H9 (cell line): ENCODE measurements around the gene TSPAN9. TPM values are rescaled to one million over a fixed set of nuclear protein-coding genes. Genes with fewer than 3 reads are reported as not detected.

Experiments used
- DNase-seq: peaks from one replicate; pipeline ENCODE4 v3.0.0-alpha.2; 2017
- H2AFZ ChIP-seq: one replicate; pipeline ENCODE4 v1.6.1; 2013; ENCODE audit warnings: mild to moderate bottlenecking, low read length, control low read depth, moderate library complexity
- H2AK5ac ChIP-seq: 2 replicates; pipeline ENCODE4 v1.6.1; 2013; ENCODE audit warnings: low read length, control low read depth, mixed read lengths; ENCODE audit not compliant: insufficient read length
- H2BK120ac ChIP-seq: one replicate; pipeline ENCODE4 v1.6.1; 2013; ENCODE audit warnings: low read depth, mild to moderate bottlenecking, low read length, control low read depth, inconsistent platforms; ENCODE audit not compliant: poor library complexity, severe bottlenecking
- H2BK12ac ChIP-seq: 2 replicates; pipeline ENCODE4 v1.6.1; 2013; ENCODE audit warnings: low read length, control low read depth, mixed read lengths, low read depth; ENCODE audit not compliant: insufficient read length
- H2BK15ac ChIP-seq: 2 replicates; pipeline ENCODE4 v1.6.1; 2013; ENCODE audit warnings: low read depth, low read length, control low read depth
- H2BK20ac ChIP-seq: one replicate; pipeline ENCODE4 v1.6.1; 2013; ENCODE audit warnings: low read depth, mild to moderate bottlenecking, low read length, control low read depth, inconsistent platforms; ENCODE audit not compliant: poor library complexity, severe bottlenecking
- H2BK5ac ChIP-seq: 2 replicates; pipeline ENCODE4 v1.6.1; 2013; ENCODE audit warnings: low read length, control low read depth, mixed read lengths; ENCODE audit not compliant: insufficient read length
- H3K14ac ChIP-seq: 2 replicates; pipeline ENCODE4 v1.6.1; 2013; ENCODE audit warnings: low read length, control low read depth; ENCODE audit not compliant: insufficient read depth
- H3K18ac ChIP-seq: 2 replicates; pipeline ENCODE4 v1.6.1; 2013; ENCODE audit warnings: low read depth, mild to moderate bottlenecking, mixed read lengths, low read length, control low read depth; ENCODE audit not compliant: insufficient read length
- H3K23ac ChIP-seq: 2 replicates; pipeline ENCODE4 v1.6.1; 2013; ENCODE audit warnings: low read length, control low read depth, mixed read lengths, low read depth; ENCODE audit not compliant: insufficient read length
- H3K23me2 ChIP-seq: 2 replicates; pipeline ENCODE4 v1.6.1; 2013; ENCODE audit warnings: low read depth, mild to moderate bottlenecking, mixed read lengths, low read length, control low read depth; ENCODE audit not compliant: insufficient read length, poor library complexity, severe bottlenecking
- H3K27ac ChIP-seq: 2 replicates; pipeline ENCODE4 v1.5.1; 2013; ENCODE audit warnings: low read length, control low read depth, mixed read lengths, low read depth; ENCODE audit not compliant: insufficient read length
- H3K27me3 ChIP-seq: 2 replicates; pipeline ENCODE4 v1.6.1; 2013; ENCODE audit warnings: low read length, control low read depth, inconsistent platforms; ENCODE audit not compliant: insufficient read depth
- H3K4ac ChIP-seq: 2 replicates; pipeline ENCODE4 v1.6.1; 2013; ENCODE audit warnings: low read depth, mild to moderate bottlenecking, control low read depth, inconsistent platforms, low read length, moderate library complexity
- H3K4me1 ChIP-seq: 2 replicates; pipeline ENCODE4 v1.6.1; 2013; ENCODE audit warnings: low read length, control low read depth, inconsistent platforms; ENCODE audit not compliant: insufficient read depth
- H3K4me2 ChIP-seq: 2 replicates; pipeline ENCODE4 v1.6.1; 2013; ENCODE audit warnings: low read length, control low read depth, mixed read lengths; ENCODE audit not compliant: insufficient read length, insufficient read depth
- H3K56ac ChIP-seq: 2 replicates; pipeline ENCODE4 v1.6.1; 2013; ENCODE audit warnings: low read depth, mild to moderate bottlenecking, mixed read lengths, low read length, control low read depth; ENCODE audit not compliant: insufficient read length
- H3K79me1 ChIP-seq: 2 replicates; pipeline ENCODE4 v1.6.1; 2013; ENCODE audit warnings: low read depth, mild to moderate bottlenecking, moderate library complexity, low read length, control low read depth, inconsistent platforms; ENCODE audit not compliant: insufficient read depth, poor library complexity, severe bottlenecking
- H3K79me2 ChIP-seq: 2 replicates; pipeline ENCODE4 v1.6.1; 2013; ENCODE audit warnings: low read length, control low read depth, inconsistent platforms; ENCODE audit not compliant: insufficient read depth
- H3K9ac ChIP-seq: 2 replicates; pipeline ENCODE4 v1.6.1; 2013; ENCODE audit warnings: low read length, control low read depth, mixed read lengths; ENCODE audit not compliant: insufficient read length; ENCODE audit errors: extremely low read depth
- H3K9me3 ChIP-seq: one replicate; pipeline ENCODE4 v1.6.1; 2013; ENCODE audit warnings: low read depth, low read length, inconsistent platforms; ENCODE audit not compliant: control insufficient read depth
- H3T11ph ChIP-seq: one replicate; pipeline ENCODE4 v1.6.1; 2013; ENCODE audit warnings: mild to moderate bottlenecking, low read length, control low read depth, inconsistent platforms
- H4K20me1 ChIP-seq: one replicate; pipeline ENCODE4 v1.6.1; 2013; ENCODE audit not compliant: control insufficient read depth, insufficient read length, insufficient read depth
- H4K5ac ChIP-seq: 2 replicates; pipeline ENCODE4 v1.6.1; 2013; ENCODE audit warnings: low read depth, mild to moderate bottlenecking, mixed read lengths, low read length, control low read depth; ENCODE audit not compliant: insufficient read length
- H4K8ac ChIP-seq: replicated peaks from 2 replicates; pipeline ENCODE4 v1.6.1; 2013; ENCODE audit warnings: low read length, control low read depth, mixed read lengths, low read depth; ENCODE audit not compliant: insufficient read length
- H4K91ac ChIP-seq: 2 replicates; pipeline ENCODE4 v1.6.1; 2013; ENCODE audit warnings: low read depth, mild to moderate bottlenecking, moderate library complexity, mixed read lengths, low read length, control low read depth; ENCODE audit not compliant: insufficient read length
- H3K27ac Mint-ChIP-seq, 3 experiments: 2 replicates in 2 of 3; 3 replicates in 1 of 3; pipeline ENCODE4 v1.8.0; 2020 to 2021; ENCODE audit warnings: mixed read lengths in 3 of 3, mild to moderate bottlenecking in 1 of 3, moderate library complexity in 1 of 3
- H3K27me3 Mint-ChIP-seq: 2 replicates; pipeline ENCODE4 v1.8.0; 2021; ENCODE audit warnings: low read depth, mild to moderate bottlenecking, moderate library complexity, mixed read lengths
- H3K36me3 Mint-ChIP-seq, 3 experiments: 2 replicates in 2 of 3; 3 replicates in 1 of 3; pipeline ENCODE4 v1.8.0; 2020 to 2021; ENCODE audit warnings: low read depth in 3 of 3, mixed read lengths in 3 of 3; ENCODE audit not compliant: insufficient read depth in 1 of 3
- H3K4me1 Mint-ChIP-seq, 2 experiments: 2 replicates each; pipeline ENCODE4 v1.8.0; 2020; ENCODE audit warnings: mixed read lengths in 2 of 2
- H3K4me3 Mint-ChIP-seq, 2 experiments: 2 replicates in 1 of 2; 3 replicates in 1 of 2; pipeline ENCODE4 v1.8.0; 2020 to 2021; ENCODE audit warnings: mild to moderate bottlenecking in 2 of 2, mixed read lengths in 2 of 2, moderate library complexity in 1 of 2
- H3K9me3 Mint-ChIP-seq, 2 experiments: 2 replicates in 1 of 2; 3 replicates in 1 of 2; pipeline ENCODE4 v1.8.0; 2020; ENCODE audit warnings: mild to moderate bottlenecking in 2 of 2, mixed read lengths in 2 of 2, moderate library complexity in 1 of 2
- CTCF ChIP-seq: fragments of 200-600 bp; sonication (generic); conservative IDR thresholded peaks from 3 replicates; pipeline ENCODE4 v1.8.0; 2021; ENCODE audit warnings: antibody characterized with exemption, mild to moderate bottlenecking
- WGBS: extraction: QIAGEN DNeasy Blood & Tissue Kit; methylation state at CpG from one replicate; pipeline ENCODE4 v1.1.7; 2013; ENCODE audit warnings: missing lambda C conversion rate, low lambda C conversion rate, mixed read lengths; ENCODE audit not compliant: insufficient read length; ENCODE audit errors: extremely low coverage; 5-methylcytosine and 5-hydroxymethylcytosine counted together
- total RNA-seq: library from RNA; stranded (reverse); gene quantifications from 2 replicates; pipeline ENCODE4 v1.2.1, GENCODE V29; 2021

TSPAN9 gene
- total RNA-seq, 1 experiment from 2014 or later = 19.0 TPM

- H3K4me1 Mint-ChIP-seq = peaks cover 0 to 14% of the 10 kb centered on the region in 2 experiments; a peak in 3 of 4 replicates
- H3K36me3 Mint-ChIP-seq = no peaks in the 10 kb centered on the region
- H3K9me3 ChIP-seq = no peaks in the 10 kb centered on the region
- no peak overlapping the region for H2BK15ac ChIP-seq
- no peak overlapping the region for H3K4me2 ChIP-seq
- H3K9ac ChIP-seq = no peak overlapping the region
- H2AK5ac ChIP-seq = no peak overlapping the region
- no peak overlapping the region for H2BK12ac ChIP-seq
- H3K4me3 Mint-ChIP-seq = no peak overlapping the region
- no peaks in the 10 kb centered on the region for H3K79me1 ChIP-seq
- H3K4ac ChIP-seq = no peak overlapping the region
- no peak overlapping the region for H2BK120ac ChIP-seq
- H4K5ac ChIP-seq = no peak overlapping the region
- no peaks in the 10 kb centered on the region for H3K4me1 ChIP-seq
- H3K27ac Mint-ChIP-seq = no peak overlapping the region
- no peak overlapping the region for H3K56ac ChIP-seq
- H3K79me2 ChIP-seq = no peaks in the 10 kb centered on the region
- no CpG with 5 or more reads among the region's 12 CpGs for WGBS
- no peak overlapping the region for H3K23ac ChIP-seq
- no peak overlapping the region for H4K8ac ChIP-seq
- H4K91ac ChIP-seq = no peak overlapping the region
- no peak overlapping the region for H2BK20ac ChIP-seq
- no peak overlapping the region for H3K14ac ChIP-seq
- H3K9me3 Mint-ChIP-seq = no peaks in the 10 kb centered on the region
- TF ChIP-seq CTCF = no peak
- no peak for DNase-seq
- no peak overlapping the region for H3K27ac ChIP-seq
- H2AFZ ChIP-seq = no peak overlapping the region
- H3K27me3 Mint-ChIP-seq = peaks cover 17% of the 10 kb centered on the region
- H3T11ph ChIP-seq = no peak overlapping the region
- H3K23me2 ChIP-seq = no peaks in the 10 kb centered on the region
- H3K27me3 ChIP-seq = no peaks in the 10 kb centered on the region
- H2BK5ac ChIP-seq = no peak overlapping the region
- H3K18ac ChIP-seq = no peak overlapping the region
- H4K20me1 ChIP-seq = no peaks in the 10 kb centered on the region
Measured at GRCh38 chr12:3316776-3317480, 239.7 kb downstream of the TSPAN9 start.
